22Rv1 (cell line): ENCODE results near the gene SYNRG.

Source experiments
- ZFX ChIP-seq: fragments of 450-650 bp; IDR thresholded peaks from 2 replicates; pipeline ENCODE4 v1.6.1; 2017; ENCODE audit warnings: antibody characterized with exemption, borderline replicate concordance
- TF ChIP-seq, protein P1 (sequence below): fragments of 450-650 bp; IDR thresholded peaks from 2 replicates; pipeline ENCODE4 v1.5.1; 2017; ENCODE audit warnings: mild to moderate bottlenecking

DNA sequence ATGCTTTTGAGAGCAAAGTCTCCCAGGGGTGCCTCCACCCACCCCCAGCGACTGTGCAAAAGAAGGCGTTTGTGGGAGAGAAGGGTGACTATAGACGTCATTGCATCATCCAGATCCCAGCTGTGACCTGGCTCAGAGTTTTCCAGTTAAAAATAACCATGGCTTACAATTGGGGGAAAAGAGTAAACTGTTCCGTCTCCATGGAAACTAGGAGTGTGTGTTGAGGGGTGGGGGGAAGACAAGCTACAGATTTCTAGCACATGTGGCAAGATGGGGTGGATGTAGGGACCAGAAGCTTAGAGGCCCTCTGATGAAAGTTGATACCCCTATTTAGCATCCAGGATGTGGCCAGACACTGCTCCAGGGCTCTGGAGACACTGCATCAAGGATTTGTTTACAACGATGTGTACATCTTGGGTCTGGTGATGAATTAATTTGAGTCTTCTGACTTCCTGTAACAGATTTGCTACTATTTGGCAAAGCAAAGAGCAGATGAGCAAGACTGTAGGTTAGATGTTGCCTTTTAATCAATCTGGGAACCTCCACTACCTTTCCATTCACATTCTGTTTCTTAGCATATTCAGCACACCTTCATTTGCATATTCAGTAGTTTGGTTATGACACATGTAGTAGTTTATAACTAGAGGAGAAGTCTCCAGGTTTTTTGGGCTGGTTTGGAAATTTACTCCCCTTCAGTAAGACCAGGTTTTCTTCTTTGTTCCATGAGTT is 125.7 kb downstream of the SYNRG start:
- TF ChIP-seq, protein P1, sequence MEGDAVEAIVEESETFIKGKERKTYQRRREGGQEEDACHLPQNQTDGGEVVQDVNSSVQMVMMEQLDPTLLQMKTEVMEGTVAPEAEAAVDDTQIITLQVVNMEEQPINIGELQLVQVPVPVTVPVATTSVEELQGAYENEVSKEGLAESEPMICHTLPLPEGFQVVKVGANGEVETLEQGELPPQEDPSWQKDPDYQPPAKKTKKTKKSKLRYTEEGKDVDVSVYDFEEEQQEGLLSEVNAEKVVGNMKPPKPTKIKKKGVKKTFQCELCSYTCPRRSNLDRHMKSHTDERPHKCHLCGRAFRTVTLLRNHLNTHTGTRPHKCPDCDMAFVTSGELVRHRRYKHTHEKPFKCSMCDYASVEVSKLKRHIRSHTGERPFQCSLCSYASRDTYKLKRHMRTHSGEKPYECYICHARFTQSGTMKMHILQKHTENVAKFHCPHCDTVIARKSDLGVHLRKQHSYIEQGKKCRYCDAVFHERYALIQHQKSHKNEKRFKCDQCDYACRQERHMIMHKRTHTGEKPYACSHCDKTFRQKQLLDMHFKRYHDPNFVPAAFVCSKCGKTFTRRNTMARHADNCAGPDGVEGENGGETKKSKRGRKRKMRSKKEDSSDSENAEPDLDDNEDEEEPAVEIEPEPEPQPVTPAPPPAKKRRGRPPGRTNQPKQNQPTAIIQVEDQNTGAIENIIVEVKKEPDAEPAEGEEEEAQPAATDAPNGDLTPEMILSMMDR, result no peak
- no peak for TF ChIP-seq ZFX
